ENCODE results near the gene PLEKHJ1. TPM values are rescaled to one million over a fixed set of nuclear protein-coding genes. Genes with fewer than 3 reads are reported as not detected.

The PLEKHJ1 gene
- total RNA-seq, 1 experiment from 2014 or later = 73.7 TPM

DNA sequence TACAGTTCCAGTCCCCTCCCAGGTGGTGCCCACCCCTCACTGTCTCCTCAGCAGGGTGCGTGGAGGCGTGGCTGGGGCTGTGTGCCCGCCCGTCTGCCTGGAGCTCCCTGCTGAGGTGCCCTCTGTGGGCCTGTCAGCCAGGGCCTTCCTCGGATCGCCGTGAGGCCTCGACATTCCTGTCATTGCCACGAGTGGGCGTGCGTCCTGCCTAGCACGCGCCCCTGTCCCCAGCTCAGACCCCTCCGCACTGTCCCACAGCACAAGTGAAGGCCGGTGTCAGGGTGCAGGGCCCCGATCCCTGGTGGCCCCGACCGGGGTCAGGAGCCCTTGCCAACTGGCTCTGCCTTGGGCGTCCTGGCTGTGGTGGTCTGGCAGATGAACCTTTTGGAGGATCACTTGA lies 40.2 kb downstream of the PLEKHJ1 start:
- no peaks in the 10 kb centered on the region for H3K4me1 ChIP-seq (ENCODE audit: insufficient read depth, low read length, poor library complexity, severe bottlenecking)
- no peaks in the 10 kb centered on the region for H3K9me3 ChIP-seq (ENCODE audit: low read depth, low read length, poor library complexity, severe bottlenecking)
- peaks cover 38% of the 10 kb centered on the region for H3K36me3 ChIP-seq (ENCODE audit: insufficient read depth, low read length, poor library complexity, severe bottlenecking)
- DNase-seq (ENCODE audit: low spot score) = no peak
- TF ChIP-seq, protein P1, sequence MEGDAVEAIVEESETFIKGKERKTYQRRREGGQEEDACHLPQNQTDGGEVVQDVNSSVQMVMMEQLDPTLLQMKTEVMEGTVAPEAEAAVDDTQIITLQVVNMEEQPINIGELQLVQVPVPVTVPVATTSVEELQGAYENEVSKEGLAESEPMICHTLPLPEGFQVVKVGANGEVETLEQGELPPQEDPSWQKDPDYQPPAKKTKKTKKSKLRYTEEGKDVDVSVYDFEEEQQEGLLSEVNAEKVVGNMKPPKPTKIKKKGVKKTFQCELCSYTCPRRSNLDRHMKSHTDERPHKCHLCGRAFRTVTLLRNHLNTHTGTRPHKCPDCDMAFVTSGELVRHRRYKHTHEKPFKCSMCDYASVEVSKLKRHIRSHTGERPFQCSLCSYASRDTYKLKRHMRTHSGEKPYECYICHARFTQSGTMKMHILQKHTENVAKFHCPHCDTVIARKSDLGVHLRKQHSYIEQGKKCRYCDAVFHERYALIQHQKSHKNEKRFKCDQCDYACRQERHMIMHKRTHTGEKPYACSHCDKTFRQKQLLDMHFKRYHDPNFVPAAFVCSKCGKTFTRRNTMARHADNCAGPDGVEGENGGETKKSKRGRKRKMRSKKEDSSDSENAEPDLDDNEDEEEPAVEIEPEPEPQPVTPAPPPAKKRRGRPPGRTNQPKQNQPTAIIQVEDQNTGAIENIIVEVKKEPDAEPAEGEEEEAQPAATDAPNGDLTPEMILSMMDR (conservative IDR thresholded peaks at IDR 0.05; ENCODE audit: low read depth, low read length) = no peak
- ChIA-PET POLR2A (ENCODE audit: low non-redundant PET) (no interaction called here), CTCF (interaction anchor here (0.5 kb wide), 1 partner anchor 9 kb away, joined by 4 read pairs; no protein-coding TSS in a partner anchor)
- H3K27me3 ChIP-seq (replicated peaks; ENCODE audit: insufficient read depth, low read depth, low read length, poor library complexity) = no peaks in the 10 kb centered on the region
- no peak overlapping the region for H3K4me3 ChIP-seq (ENCODE audit: low read depth, low read length, poor library complexity, severe bottlenecking)
- BruUV-seq (replicated peaks) = no TSS peak
- H3K27ac ChIP-seq (ENCODE audit: low read depth, low read length, poor library complexity, severe bottlenecking) = no peak overlapping the region
- intact Hi-C loops (cut with micrococcal nuclease; ENCODE audit: unreplicated experiment) = no loop called here

GRCh38 chr19:2195361-2195760 lies 40.8 kb downstream of the PLEKHJ1 start:
- intact Hi-C loops (cut with micrococcal nuclease; ENCODE audit: unreplicated experiment) = no loop called here
- CTCF ChIA-PET = interaction anchor here (0.5 kb wide), 1 partner anchor 10 kb away, joined by 4 read pairs; no protein-coding TSS in a partner anchor

DNA sequence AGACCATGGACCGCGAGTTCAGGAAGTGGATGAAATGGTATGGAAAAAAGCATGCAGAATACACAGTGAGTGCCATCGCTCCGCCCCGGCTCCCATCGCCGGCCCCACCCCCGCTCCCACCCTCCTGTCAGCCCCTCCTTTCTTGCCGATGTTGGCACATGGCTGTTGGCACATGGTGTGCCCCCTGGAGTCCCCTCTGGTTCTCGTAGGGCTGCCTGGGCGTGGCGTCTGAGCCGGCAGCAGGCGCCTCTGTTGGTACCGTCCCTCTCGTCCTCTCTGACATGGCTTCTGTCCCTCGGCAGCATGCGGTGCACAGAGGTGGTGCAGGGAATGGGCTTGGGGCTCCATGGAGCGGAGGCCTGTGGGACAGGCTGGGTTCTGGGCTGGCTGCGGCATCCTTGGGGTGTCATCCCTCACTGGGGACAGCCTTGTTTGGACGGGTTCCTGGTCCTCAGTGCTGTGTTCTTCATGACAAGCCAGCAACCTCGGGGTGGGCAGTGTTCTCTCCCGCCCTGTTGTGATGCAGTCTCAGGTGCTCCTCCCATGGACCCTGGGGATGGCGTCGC lies 41.5 kb downstream of the PLEKHJ1 start:
- Histone ChIP-seq H3K27me3 (replicated peaks; ENCODE audit: insufficient read depth, low read depth, low read length, poor library complexity) (no peaks in the 10 kb centered on the region), H3K4me3 (ENCODE audit: low read depth, low read length, poor library complexity, severe bottlenecking) (no peak overlapping the region), H3K27ac (ENCODE audit: low read depth, low read length, poor library complexity, severe bottlenecking) (no peak overlapping the region), H3K9me3 (ENCODE audit: low read depth, low read length, poor library complexity, severe bottlenecking) (no peaks in the 10 kb centered on the region), H3K36me3 (ENCODE audit: insufficient read depth, low read length, poor library complexity, severe bottlenecking) (peaks cover 48% of the 10 kb centered on the region), H3K4me1 (ENCODE audit: insufficient read depth, low read length, poor library complexity, severe bottlenecking) (no peaks in the 10 kb centered on the region)
- TF ChIP-seq EZH2 (IDR thresholded peaks at IDR 0.05; ENCODE audit: borderline replicate concordance, low read depth, low read length, poor library complexity, severe bottlenecking) = no peak
- TF ChIP-seq, protein P1 (conservative IDR thresholded peaks at IDR 0.05; ENCODE audit: low read depth, low read length) = no peak
- peak; percentile 31 for DNase-seq (ENCODE audit: low spot score)
- intact Hi-C loops (cut with micrococcal nuclease; ENCODE audit: unreplicated experiment) = no loop called here
- POLR2A ChIA-PET (ENCODE audit: low non-redundant PET) = no interaction called here
- CTCF ChIA-PET = no interaction called here
- no TSS peak for BruUV-seq (replicated peaks)

More at GRCh38 chr19:2195361-2195760, 40.8 kb downstream of the PLEKHJ1 start:
- no peak overlapping the region for H3K27ac ChIP-seq (ENCODE audit: low read depth, low read length, poor library complexity, severe bottlenecking)
- H3K27me3 ChIP-seq (replicated peaks; ENCODE audit: insufficient read depth, low read depth, low read length, poor library complexity) = no peaks in the 10 kb centered on the region
- H3K4me3 ChIP-seq (ENCODE audit: low read depth, low read length, poor library complexity, severe bottlenecking) = no peak overlapping the region
- peaks cover 42% of the 10 kb centered on the region for H3K36me3 ChIP-seq (ENCODE audit: insufficient read depth, low read length, poor library complexity, severe bottlenecking)
- H3K4me1 ChIP-seq (ENCODE audit: insufficient read depth, low read length, poor library complexity, severe bottlenecking) = no peaks in the 10 kb centered on the region
- no peak for DNase-seq (ENCODE audit: low spot score)
- POLR2A ChIA-PET (ENCODE audit: low non-redundant PET) = no interaction called here
- H3K9me3 ChIP-seq (ENCODE audit: low read depth, low read length, poor library complexity, severe bottlenecking) = no peaks in the 10 kb centered on the region
- no TSS peak for BruUV-seq (replicated peaks)
- no peak for TF ChIP-seq EZH2 (IDR thresholded peaks at IDR 0.05; ENCODE audit: borderline replicate concordance, low read depth, low read length, poor library complexity, severe bottlenecking)
- TF ChIP-seq, protein P1 (conservative IDR thresholded peaks at IDR 0.05; ENCODE audit: low read depth, low read length) = no peak
